GM19467 (cell line): ENCODE data around the gene FAM174C.

Experiments used
- ATAC-seq: cut with Tn5 transposase; IDR thresholded peaks from one replicate; pipeline ENCODE4 v1.9.1; 2021; ENCODE audit warnings: mild to moderate bottlenecking, moderate library complexity; ENCODE audit not compliant: unreplicated experiment

The FAM174C gene

DNA sequence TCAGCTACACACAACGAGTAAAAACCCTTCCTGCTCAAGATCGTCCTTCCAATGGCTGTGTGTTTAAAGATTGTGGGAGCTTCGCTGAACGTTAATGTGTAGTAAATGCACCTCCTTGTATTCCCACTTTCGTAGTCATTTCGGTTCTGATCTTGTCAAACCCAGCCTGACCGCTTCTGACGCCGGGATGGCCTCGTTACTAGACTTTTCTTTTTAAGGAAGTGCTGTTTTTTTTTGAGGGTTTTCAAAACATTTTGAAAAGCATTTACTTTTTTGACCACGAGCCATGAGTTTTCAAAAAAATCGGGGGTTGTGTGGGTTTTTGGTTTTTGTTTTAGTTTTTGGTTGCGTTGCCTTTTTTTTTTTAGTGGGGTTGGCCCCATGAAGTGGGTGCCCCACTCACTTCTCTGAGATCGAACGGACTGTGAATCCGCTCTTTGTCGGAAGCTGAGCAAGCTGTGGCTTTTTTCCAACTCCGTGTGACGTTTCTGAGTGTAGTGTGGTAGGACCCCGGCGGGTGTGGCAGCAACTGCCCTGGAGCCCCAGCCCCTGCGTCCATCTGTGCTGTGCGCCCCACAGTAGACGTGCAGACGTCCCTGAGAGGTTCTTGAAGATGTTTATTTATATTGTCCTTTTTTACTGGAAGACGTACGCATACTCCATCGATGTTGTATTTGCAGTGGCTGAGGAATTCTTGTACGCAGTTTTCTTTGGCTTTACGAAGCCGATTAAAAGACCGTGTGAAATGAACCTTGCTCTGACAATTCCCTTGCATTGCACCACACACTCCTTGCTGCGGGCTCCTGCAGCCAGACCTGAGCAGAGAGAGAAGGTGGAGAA, 2.7 kb upstream of the FAM174C start:
- no peak for ATAC-seq

DNA sequence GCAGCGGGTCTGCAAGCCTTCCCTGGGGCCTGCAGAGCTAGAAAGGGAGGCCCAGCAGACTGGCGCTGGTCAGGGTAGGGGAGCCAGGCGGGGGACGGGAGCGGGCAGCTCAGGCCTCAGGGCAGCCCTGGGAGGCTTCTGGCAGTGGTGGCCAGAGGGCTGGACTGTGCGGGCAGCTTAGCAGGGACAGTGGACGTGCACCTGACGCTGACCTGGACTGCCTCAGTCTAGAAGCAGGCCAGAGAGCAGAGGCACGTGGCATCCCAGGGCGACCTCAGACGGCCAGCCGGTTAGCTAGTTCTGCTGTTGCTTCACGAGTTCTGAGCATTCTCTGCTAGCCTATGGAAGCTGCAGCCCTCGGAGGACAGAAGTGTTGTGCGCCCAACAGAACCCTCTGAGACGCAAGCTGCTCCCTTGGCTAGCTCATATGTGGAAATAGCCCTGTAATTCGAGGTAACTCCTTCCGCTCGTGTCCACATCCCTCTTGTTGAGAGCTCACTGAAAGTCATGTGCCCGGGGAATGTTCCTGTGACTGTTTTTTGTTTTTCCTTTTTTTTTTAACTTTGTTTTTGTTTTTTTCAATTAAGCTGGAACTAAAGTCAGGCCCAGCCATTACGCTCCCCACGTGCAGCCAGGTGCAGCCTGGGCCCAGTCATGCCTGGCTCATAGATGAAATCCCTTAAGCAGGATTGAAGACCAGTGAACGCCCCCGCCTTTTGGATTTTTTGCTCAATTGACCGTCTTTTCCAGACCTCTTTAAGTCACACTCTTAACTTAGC, 1.9 kb upstream of the FAM174C start:
- no peak for ATAC-seq

DNA sequence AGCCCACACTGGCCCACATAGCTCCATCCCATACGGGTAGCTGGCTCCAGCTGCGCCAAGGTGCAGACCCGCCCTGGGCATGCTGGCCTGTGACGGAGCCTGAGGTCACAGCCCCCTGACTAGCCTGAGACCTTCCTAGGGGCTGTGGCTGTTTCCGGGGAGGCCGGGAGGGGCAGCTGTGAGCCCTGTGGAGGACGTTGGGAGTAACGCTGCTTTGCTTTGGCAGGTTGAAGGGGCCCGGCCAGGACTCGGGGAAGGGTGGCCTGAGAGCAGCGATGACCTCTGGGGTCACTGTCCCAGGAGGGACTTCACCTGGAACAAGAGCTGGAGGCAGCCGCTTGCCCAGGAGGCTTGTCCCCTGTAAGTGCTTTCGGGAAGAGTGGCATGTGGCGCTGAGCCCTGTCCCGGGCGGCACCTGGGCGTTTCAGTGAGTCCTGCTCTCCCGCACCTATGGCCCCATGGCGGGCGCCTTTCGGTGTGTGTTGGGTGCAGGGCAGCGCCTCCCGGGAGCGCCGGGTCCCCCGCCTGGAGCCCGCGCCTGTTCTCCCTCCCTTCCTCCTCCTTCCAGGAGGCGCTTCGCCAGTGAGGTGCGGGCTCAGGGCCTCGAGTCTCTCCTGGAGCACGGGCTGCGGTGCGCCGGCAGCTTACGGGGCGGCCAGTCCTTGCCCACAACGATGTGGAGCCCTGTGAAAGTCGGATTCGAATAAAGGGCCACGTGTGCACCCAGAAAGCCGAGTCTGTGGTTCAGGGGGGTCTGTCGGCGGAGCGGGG, 1.1 kb upstream of the FAM174C start:
- ATAC-seq: no peak

DNA sequence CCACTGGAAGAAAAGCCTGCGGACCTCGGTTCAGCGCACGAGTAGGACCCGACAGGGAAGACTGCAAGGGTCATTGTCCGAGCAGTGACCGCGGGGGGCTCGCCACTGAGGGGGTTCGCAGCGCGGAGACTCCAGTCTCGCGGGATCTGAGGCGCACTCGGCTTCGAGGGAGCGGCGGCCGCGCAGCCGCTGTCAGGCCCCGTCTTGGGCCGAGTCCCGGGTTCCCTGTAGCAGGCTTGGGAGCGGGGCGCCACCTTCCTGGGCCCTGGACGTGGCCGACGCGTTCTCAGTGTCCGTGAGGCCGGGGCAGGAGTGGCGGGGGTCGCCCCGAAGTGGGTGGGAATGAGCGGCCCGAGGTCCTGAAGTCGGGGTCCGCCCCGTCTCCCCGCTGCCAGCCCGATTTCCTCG, 474 bp upstream of the FAM174C start:
- ATAC-seq: no peak

DNA sequence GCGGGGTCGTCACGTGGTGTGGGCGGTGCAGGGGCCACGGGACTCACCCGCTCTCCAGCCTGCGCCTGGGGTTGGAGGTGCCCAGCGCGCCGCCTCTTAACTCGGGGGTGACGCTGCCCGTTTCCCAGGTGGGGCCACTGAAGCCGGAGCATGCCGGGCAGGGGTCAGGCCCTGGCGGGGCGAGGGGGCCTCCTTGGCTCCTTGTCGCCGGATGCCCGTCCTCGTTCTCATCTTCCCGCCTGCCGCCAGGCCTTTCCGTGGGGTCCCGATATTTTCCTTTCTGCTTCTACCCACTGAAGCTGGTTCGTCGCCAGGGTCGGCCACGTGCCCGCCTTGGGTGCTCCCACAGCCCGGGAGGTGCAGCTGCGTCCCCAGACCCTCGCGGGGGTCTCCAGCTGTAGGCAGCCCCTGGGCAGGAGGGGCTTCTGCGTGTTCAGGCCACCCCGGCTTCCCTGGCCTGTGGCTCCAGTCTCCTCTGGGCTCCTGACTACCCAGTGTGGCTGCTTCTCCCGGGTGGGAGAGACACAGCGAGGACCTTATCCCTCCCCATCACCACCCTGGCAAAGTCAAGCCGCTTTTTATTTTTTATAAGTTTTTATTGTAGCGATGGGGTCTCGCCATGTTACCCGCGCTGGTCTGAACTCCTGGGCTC, 772 bp downstream of the FAM174C start:
- no peak for ATAC-seq

DNA sequence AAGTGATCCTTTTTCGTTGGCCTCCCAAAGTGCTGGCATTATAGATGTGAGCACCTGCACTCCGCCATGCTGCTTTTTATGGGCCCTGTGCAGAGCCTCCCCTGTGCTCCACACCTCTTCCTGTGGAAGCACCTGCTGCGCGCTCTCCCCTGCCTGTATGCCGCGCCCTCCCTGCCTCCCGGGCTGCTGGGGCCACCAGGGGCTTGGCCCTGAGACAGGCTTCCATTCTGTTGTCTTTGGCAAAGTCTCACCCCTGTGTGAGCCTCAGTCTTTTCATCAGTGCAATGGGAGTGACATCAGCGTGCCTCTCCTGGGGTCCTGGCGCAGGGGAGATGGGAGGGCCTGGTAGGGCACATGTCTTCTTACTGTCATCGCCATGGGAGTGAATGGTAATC, 1.3 kb downstream of the FAM174C start:
- ATAC-seq: no peak

DNA sequence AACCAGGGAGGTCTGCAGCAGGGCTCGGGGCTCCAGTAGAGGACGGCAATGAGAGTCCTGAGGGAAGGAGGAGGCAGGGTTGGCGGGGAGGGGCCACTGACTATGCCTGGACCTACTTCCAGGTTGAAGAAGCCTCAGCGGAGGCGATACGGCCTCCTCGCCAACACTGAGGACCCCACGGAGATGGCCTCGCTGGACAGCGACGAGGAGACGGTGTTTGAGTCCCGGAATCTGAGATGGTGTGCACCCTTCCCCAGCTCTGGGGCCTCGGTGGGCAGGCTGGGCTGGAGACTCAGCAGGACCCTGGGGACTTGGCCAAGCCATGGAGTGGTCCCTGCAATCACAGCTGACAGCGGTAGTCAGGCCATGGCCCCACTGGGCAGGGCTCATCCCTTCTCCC, 1.7 kb downstream of the FAM174C start:
- no peak for ATAC-seq

DNA sequence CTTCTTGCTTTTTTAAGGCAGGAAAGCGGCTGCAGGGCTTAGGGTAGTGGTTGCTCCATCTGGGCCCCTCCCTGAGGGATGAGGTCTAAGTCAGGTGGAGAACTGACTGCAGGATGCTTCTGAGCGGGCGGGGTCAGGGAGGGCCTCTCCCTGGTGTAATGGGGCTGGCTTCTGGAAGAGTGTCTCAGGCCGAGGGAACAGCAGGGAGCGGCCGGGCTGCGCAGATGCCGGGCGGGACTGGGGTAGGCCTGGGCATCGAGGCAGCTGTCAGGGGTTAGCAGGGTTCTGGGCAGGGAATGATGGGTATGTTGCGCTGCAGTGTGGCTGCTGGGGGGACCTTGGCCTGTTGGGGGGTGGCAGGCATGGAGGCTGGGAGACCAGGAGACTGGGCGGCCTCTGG, 2.7 kb downstream of the FAM174C start:
- ATAC-seq: no peak

DNA sequence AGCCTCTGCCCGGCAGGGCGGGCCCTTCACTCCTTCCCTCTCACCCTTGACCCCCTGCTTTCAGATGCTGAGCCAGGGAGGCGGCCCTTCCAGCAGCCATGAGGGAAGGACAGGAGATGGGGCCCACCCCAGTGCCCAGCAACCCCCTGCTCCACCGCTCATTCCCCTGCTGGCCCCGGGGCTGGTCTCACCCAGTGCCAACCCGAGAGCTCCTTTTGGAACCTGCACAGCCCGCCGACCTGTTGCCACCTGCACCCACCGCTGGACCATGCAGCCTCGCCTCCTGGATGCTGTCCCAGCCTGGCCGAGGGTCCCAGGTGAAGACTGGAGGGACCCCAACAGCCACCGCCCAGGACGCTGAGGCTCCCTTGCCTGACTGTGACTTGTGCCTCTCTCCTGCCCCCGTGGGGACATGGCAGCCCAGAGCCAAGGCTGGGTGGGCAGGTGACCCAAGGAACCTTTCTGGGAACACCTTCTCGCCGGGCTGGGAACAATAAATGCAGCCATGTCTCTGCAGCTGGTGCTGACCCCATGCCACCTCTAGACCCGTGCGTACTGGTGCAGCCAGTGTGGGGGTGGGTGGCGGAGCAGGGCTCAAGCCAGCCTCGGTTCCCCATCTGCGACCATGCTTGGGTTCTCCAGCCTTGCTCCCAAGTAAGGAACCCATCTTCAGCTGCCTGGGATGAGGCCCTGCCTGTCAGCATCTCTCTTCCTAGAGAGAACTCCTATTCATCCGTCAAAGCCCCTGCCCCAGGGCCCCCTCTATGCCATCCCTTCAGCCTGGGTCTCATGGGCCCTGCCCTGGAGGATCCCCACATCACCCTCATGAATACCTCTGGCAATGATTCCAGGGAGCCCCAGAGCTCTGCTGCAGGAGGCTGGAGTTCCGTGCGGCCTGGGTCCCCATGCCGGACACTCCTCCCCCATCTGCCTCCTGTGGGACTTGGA, 3.7 kb downstream of the FAM174C start:
- no peak for ATAC-seq

DNA sequence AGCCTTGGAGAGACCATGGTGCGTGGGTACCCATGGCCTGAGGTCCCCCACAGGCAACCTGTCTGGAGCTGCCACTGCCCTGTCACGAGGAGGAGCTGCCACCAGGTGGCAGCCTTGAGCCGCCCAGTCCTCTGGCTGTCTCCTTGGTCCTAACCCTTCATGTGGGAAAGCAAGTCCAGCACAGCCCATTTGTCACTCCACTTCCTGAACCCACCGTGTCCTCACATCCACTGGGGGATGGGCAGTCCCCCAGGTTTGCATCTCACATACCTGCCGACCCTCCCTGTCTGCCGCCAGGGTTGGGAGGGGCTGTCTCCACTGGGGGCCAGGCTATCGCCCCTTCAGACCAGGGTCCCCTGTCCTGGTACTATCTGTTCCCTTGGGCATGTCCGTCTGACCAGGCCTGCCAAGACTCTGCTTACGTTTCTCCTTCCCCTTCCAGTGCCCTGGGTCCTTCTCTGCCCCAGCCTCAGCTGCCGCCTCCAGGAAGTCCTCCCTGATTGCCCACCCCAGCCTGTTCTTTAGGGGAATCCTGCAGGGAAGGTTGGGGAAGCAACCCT, 4.5 kb downstream of the FAM174C start:
- no peak for ATAC-seq

DNA sequence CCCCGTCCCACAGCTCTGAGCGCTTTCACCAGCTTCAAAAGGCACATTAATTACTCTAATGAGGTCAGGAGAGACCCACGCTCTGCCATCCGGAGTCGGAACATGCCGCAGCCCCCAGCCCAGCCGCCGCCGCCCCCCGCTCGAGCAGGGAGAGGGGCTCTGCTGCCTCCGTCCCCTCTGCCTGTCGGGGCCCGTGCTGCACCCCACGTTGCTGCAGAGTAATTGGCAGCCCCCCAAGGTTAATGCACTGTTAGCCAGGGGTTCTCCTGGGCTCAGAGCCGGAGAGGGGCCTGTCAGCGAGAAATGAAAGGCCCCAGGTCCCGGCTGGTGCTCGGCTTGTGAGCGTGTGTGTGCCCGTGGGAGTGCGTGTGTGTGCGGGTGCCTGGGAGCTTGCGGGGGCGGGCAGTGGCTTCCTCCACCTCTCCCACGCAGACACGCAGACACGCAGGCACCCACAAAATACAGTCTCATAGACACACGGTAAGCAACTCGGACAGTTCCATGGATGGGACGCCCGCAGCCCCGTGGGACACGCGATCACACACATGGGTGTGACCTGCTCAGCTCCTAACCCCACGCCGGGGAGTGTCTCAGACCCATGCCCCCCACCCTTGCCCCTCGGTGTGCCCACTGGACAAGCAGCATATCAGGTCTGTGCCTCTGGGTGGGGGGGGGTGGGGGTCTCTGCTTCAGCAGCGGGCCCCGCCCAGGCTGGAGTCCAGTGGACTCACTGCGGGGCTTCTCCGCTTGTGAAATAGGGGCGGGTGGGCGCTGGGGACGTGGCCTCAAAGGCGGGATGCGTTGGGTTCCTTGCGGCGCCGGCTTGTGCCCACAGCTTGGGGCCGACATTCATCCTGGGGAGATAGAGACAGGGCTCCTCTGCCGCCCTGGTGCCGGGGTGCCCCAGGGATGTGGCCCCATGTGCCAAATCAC, 5.6 kb downstream of the FAM174C start:
- ATAC-seq: no peak

DNA sequence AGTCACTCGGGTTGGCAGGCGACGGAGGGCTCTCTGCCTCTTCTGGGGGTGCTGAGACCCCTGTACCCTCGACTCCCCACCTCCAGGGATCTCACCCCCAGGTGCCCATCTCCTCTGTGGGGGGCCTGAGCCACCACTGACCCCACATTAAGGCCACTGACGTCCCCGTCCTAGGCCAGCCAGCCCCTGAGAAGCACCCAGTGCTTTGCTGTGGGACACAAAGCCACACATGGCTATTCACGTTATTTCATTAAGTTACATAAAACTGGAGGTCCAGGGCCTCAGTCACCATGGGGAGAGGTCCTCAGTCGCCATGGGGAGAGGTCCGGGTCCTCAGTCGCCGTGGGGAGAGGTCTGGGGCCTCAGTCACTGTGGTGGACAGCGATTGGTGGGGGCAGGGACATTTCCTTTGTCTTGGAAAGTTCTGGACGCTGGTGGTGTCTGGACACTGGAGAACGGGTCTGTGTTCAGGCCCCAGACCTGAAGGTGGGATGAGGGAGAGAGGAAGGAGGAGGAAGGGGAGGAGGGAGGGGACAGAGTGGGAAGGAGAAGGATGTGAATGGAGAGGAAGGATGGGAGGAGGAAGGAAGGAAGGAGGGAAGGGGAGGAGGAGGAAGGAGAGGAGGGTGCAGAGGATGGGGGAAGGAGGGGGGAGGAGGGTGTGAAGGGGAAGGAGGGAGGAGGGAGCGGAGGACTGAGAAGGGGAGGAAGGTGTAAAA, 6.4 kb downstream of the FAM174C start:
- ATAC-seq: no peak

DNA sequence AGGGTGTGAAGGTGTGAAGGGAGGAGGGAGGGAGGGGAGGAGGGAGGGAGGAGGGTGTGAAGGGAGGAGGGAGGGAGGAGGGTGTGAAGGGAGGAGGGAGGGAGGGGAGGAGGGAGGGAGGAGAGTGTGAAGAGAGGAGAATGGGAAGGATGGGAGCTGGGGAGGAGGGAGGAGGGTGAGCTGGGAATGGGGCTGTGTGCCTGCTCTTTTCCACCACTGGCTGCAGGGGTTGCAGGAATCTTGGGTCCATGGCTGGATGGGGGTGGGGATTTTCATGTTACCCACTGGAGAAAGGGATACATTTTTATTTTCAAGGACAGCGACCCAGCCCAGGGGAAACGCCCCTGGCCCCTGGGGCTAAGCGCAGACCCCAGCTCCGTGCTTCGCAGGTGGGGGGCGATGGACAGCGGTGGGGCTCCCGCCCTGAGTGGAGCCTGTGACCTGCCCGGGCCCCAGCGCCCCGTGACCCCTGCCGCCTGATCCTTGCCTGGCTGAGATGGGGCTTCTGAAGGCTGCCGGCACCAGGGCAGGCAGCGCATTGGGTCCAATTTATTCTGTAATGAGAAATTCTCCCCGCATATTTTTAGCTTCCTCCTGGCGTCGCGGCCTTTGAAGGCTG, 7.4 kb downstream of the FAM174C start:
- no peak for ATAC-seq

DNA sequence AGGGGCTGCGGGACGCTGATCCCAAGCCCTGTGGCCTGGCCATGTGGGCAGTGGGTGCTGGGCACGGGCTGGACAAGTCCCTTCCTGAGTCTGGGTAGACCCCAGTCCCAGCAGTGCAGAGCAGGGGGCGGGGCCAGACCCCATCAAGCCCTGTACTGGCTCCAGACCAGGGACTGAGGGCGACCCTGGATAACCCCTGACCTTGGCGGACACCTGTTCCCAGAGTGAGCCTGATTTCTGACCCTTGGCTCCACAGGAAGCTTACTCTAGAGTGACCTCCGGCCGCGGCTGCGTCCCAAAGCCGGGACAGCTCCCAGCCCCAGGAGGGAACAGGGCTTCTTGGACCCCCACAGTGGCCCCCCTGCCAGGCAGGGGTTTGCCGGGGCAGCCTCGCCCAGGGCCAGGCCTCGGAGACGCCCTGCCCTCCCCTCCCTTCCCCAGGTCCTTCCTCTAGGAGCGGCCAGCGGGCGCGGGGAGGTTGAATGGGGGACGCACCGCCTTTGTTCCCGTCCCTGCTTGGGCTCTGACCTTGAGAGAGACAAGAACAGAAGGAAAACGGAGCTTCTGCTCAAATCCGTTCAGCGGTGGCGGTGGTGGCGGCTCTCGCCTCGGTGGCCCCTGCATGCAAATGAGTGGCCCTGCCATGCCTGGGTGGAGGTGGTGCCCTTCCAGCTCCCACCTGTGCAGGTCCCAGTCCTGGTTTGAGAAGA, 8.0 kb downstream of the FAM174C start:
- ATAC-seq: no peak

DNA sequence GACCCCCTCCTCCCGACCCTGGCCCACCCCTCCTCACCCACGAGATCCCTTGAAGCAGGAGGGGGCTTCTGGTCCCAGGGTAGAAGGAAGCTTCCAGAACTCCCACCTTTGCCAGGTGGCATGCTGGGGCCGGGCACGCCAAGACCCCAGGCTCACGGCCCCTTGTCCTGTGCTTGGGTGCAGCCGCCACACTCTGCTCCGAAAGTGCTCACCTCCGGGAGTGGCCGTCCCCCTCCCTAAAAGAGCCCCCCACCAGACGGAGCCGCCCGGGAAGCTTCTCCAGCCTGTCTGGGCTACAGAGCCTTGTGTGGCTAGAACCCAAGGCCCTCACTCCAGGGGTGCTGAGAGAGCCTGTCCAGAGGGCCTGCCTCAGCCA, 8.6 kb downstream of the FAM174C start:
- no peak for ATAC-seq

DNA sequence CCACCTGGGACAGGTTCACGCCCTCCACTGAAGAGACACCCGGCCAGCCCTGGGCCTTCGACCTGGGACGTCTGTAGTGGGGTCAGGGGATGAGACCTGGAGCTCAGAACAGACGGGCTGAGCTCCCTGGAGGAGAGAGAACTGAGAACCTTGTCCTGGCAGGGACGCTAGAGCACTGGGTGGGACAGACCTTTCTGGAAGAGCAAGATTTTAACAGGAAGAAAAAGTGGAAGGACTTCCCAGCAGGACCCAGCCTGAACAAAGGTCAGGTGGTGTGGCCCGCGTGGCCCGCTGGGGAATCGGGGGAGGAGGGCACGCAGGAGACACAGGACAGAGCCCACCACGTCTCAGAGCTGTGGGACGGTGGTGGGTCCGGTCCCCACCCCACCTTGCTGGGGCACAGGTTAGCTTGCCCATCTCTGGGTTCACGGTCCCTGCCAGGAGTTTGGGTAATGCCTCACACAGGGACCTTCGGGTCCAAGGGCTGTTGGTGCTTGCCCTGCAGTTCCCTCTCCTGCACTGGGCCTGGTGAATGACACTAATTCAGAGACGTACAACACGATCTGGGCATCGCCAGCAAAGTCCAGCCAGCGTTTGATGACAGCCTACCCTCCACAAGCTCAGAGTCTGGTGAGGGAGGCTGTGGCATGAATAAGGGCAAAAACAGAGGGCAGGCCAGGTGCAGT, 9.1 kb downstream of the FAM174C start:
- ATAC-seq: no peak
